Amniotic stem cell (primary cell): ENCODE measurements around the gene OR4C6.

Experiments used
- DNase-seq: peaks from one replicate; lab custom pipeline; 2025; lab: John Stamatoyannopoulos, UW

The OR4C6 gene

GRCh38 chr11:55661901-55662300, at the start of gene OR4C6:
Gene OR4C6, plus strand, starts transcription at chr11:55662201. Its CDS starts 2,966 bp downstream, at chr11:55665167.
- no peak for DNase-seq

GRCh38 chr11:55624531-55624930, 37.5 kb upstream of the OR4C6 start:
- no peak for DNase-seq

- no peak for DNase-seq
These were observed 27.2 kb upstream of the OR4C6 start, which contains the start of gene OR4P4 for GRCh38 chr11:55634813-55635212. Gene OR4P4, plus strand, starts transcription at chr11:55635113.

DNA sequence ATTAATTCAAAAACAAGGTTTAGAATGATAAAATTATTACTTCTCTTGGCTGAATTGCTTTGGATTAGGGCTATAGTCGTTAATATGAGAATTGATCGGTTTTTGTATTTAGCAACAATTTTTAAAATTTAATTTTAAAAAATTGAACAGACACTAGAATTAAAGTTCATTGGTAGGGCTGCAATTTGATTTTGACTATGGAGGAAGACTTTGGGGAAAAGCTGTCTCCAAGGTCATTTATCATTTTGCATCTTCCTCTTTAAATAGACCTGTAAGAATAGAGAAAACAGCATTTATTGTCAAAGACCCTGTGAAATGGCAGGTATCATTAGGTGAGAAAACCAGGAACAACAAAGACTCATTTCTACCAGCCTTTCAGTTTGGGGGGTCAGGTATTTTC, 14.0 kb upstream of the OR4C6 start, which contains the start of gene OR4S2:
TSS of gene OR4S2 (plus strand) at position 301 of the 400 bp plus-strand sequence. CDS start 2,577 bp downstream, outside the sequence.
- no peak for DNase-seq

DNA sequence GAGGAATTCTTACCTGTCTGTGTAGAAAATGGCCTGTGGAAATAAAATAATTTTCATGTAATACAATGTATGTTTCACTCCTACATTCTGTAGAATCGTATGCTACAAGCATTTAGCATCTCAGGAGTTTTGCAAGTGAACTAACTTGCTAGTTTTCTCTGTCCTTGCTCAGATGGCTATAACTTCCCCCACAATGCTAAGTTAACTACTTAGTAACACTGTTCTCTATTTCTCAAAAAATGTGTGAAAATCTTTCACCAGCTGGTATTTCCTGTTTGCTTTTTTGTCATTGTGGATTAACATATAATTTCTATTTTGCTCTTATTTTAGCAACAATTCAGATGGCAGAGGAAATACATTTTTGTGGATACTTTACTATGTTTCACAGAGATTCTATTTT, 9.4 kb upstream of the OR4C6 start:
- no peak for DNase-seq

DNA sequence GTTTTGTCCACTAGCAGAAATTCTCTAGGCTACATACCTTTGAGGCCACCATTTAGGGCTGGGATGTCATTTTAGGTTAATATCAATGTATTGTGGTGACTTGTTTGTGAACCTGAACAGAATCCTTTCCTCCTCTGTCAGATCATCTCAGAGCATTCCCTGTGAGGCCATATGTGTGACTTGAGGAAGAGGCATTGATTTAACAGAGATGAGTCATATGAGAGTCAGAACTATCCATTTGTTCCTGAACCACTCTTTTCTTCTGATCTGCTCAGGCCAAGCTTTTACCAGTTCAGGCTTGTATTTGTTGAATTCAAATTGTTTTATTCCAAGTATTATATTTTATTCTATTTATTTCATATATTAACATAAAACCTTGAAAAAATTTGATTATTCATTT, 6.9 kb upstream of the OR4C6 start:
- DNase-seq: no peak

GRCh38 chr11:55658031-55658573, 3.9 kb upstream of the OR4C6 start:
- no peak for DNase-seq

GRCh38 chr11:55658608-55659007, 3.4 kb upstream of the OR4C6 start:
- no peak for DNase-seq

- DNase-seq: no peak
These were observed 7.4 kb downstream of the OR4C6 start for GRCh38 chr11:55669376-55669775.

GRCh38 chr11:55673860-55674259, 11.9 kb downstream of the OR4C6 start:
- DNase-seq: no peak

DNA sequence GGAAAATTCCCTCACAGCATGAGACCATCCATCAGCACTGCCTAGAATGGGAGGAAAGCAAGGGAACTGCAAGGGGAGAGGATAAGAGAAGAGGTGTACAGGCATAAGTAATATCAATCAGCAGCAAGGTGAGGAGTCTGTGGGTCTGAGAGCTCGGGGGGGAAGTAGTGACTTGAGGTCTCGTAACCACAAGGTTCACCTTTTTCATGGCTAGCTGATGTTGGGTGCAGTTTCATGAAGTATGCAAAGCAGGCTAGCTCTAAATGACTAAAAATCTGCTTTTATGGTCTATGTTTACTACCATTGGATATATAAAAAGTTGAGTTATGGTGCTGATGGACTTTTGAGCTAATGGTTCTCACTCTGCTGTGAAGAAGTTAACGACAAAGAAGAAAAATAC, 35.8 kb downstream of the OR4C6 start:
- DNase-seq: no peak

DNA sequence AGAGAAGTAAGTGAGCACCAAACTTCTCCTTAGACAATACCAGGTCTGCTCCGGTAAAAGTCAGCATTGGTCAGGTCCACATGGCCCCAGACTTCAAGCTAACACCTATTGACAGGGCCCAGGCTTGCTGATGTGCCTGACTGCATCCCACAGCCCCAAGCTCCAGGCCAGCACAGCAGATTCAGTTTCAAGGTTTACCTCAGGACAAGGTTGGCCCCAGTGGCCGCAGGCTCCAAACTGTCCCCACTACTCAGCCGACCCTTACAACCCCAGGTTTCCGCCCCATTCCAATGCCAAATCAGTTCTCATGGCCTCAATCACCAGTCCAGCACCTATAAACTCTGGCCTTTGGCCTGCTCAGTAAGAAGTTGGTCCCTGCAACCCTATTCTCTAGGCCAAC, 39.4 kb downstream of the OR4C6 start:
- no peak for DNase-seq

DNA sequence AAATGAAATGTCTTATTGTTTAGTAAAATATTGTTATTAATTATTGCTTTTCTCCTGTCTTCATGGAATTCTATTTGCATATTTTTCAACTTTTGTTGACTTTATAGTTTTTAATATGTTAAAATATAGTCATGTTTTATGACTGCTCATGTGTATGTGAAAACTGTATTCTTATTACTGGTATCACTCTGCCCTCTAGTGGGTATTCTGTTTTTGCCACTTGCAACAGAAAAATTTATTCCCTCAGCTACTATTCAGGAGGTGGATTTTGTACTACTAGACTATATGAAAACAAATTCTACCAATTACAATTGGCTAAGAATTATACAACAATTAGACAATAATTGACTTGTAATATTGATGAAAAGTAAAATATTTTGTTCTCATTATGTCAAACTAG, 45.0 kb downstream of the OR4C6 start:
- no peak for DNase-seq

DNA sequence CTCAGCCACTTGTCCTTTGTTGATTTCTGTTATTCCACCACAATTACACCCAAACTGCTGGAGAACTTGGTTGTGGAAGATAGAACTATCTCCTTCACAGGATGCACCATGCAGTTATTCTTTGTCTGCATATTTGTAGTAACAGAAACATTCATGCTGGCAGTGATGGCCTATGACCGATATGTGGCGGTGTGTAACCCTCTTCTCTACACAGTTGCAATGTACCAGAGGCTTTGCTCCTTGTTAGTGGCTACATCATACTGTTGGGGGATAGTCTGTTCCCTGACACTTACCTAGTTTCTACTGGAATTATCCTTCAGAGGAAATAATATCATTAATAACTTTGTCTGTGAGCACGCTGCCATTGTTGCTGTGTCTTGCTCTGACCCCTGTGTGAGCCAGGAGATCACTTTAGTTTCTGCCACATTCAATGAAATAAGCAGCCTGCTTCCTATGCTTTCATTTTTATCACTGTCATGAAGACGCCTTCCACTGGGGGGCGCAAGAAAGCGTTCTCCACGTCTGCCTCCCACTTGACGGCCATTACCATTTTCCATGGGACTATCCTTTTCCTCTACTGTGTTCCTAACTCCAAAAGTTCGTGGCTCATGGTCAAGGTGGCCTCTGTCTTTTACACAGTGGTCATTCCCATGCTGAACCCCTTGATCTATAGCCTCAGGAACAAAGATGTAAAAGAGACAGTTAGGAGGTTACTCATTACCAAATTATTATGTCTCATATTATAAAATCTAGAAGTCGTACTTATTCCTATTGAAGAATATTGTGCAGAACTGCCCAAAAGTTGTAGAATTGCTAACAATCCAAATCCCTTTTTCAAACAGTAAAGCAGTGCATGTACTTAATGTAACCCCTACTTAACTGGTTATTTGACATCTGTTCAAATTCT, 53.2 kb downstream of the OR4C6 start:
- no peak for DNase-seq
